Measurements from ENCODE around the gene MINDY4.

The MINDY4 gene

DNA sequence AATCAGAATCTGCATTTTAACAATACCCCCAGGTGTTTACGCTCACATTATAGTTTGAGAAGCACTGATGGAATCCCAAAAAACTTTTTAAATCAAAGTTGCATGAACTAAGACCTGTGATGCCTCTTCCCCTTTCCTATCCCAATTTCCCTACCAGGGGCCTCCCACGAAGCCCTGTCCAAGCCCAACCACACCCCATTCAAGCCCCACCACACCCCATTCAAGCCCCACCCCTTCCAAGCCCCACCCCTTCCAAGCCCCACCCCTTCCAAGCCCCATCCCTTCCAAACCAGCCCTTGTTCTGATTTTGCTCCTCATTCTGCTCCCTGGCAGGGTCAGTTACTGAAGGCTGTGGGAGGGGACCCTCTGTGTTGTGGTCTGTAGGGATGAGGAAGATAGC, 130.6 kb downstream of the MINDY4 start:
- no peak overlapping the region for H3K27ac Mint-ChIP-seq
- no peaks in the 10 kb centered on the region for H3K4me1 Mint-ChIP-seq (ENCODE audit: low read depth)
- H3K27me3 Mint-ChIP-seq, result no peaks in the 10 kb centered on the region

DNA sequence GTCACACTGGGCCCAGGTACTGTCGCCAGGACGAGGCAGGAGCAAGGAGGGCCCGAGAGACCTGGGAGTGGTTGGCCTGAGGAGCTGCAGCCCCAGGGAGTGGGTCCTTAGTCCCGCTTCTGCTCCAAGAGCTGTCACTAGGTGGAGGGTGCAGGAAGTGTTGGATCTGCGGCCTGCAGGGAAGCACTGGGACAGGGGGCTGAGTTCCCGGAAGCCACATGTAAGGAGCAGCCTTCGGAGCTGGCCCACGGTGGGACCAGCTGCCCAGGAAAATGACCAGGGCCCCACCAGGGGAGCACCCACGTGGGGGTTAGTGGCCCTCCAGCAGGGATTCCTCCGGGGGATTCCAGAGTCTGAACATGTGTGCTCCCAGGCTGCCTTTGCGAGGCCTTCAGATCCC, 131.2 kb downstream of the MINDY4 start:
- no peaks in the 10 kb centered on the region for H3K9me3 Mint-ChIP-seq
- H3K27ac Mint-ChIP-seq, result no peak overlapping the region
- H3K27me3 Mint-ChIP-seq, result no peaks in the 10 kb centered on the region
- H3K4me1 Mint-ChIP-seq (ENCODE audit: low read depth), result no peaks in the 10 kb centered on the region
- H3K4me3 Mint-ChIP-seq, result no peak overlapping the region
- H3K36me3 Mint-ChIP-seq (ENCODE audit: low read depth), result no peaks in the 10 kb centered on the region

More for the DNA sequence above, 130.6 kb downstream of the MINDY4 start:
- H3K36me3 Mint-ChIP-seq (ENCODE audit: low read depth), result no peaks in the 10 kb centered on the region
- H3K4me3 Mint-ChIP-seq, result no peak overlapping the region
- no peaks in the 10 kb centered on the region for H3K9me3 Mint-ChIP-seq

DNA sequence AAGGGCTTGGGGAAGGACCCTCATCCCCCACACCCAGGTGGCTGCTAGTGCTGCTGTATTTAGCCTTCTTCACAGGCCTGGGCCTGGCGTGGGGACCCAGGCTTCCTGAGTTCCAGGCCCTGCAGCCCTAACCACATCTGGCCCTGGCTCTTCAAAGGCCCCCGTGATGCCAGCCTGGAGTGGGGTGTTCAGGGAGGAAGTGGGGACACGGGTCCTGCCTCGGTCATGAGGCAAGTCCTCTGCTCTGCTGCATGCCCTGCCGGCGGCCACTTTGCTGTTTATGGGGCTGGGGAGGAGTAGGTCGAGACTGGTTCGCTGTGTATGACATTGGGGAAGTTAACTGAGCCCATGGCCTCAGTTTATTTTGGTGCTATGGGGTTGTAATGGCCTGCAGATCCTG, 131.9 kb downstream of the MINDY4 start:
- no peak overlapping the region for H3K4me3 Mint-ChIP-seq
- H3K9me3 Mint-ChIP-seq, result no peaks in the 10 kb centered on the region
- H3K27me3 Mint-ChIP-seq, result no peaks in the 10 kb centered on the region
- H3K4me1 Mint-ChIP-seq (ENCODE audit: low read depth), result no peaks in the 10 kb centered on the region
- H3K27ac Mint-ChIP-seq, result no peak overlapping the region
- no peaks in the 10 kb centered on the region for H3K36me3 Mint-ChIP-seq (ENCODE audit: low read depth)

DNA sequence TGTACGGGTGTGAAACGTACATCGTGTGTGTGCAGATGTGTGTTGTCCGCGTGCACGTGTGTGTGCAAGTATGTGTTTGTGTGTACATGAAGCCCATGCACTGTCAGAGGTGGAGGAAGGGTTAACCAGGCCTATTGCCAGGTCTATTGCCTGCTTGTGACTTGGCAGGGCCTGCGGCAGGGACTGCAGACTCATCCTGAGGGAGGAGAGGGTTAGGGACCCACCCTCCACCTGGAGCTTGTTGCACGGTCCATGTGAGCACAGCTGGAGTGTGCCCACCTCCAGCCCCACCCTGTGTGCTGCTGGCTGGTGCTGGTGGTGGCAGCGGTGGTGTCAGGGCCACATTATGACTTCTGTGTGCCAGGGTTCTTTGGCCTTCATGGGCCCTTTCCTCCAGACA, 133.3 kb downstream of the MINDY4 start:
- Mint-ChIP-seq H3K27ac (no peak overlapping the region), H3K27me3 (no peaks in the 10 kb centered on the region), H3K9me3 (no peaks in the 10 kb centered on the region), H3K4me3 (no peak overlapping the region), H3K36me3 (ENCODE audit: low read depth) (no peaks in the 10 kb centered on the region), H3K4me1 (ENCODE audit: low read depth) (no peaks in the 10 kb centered on the region)

DNA sequence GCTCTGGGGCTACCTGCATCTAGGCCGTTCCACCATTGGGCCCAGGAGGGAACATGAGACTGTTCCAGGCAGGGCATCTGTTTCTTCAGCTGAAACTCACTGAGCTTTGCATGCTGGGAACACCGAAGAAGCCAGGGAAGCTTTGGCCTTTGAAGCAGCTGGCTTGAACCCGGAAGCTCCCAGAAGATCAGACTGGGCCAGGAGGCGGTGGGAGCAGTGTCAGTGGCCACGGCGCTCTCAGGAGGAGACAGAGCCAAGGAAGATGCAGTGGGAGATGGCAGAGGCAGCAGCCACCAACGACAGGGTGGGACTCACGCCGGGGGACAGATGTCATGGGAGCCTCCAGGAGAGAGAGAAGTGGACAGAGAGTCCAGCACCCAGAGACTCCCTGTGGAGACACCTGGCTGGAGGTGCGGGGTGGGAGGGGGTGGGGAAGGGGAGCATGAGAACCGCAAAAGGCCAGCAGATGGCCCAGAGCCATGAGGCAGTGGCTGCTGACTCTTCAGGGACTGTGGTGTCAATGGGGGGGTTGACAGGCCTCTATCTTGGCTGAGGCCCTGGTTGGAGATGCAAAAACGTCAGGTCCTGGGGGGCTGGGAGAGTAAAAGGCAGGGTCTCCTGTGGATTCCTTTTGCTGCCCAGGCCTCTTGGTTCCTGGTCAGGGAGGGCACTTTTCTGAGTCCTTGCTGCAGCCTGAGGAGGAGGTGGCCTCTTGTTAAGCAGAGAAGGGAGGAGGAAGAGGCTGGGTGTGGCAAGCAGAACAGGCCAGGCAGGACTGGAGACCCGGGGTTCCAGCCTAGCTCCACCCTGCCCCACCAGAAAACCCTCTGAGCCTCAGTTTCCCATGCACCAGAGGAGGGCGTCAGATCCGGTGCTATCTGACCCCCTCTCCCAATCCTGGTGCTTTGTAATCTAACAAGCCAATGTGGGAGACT, 134.1 kb downstream of the MINDY4 start:
- no peaks in the 10 kb centered on the region for H3K36me3 Mint-ChIP-seq (ENCODE audit: low read depth)
- H3K4me1 Mint-ChIP-seq (ENCODE audit: low read depth), result no peaks in the 10 kb centered on the region
- H3K9me3 Mint-ChIP-seq, result no peaks in the 10 kb centered on the region
- H3K27ac Mint-ChIP-seq, result no peak overlapping the region
- H3K4me3 Mint-ChIP-seq, result no peak overlapping the region
- no peaks in the 10 kb centered on the region for H3K27me3 Mint-ChIP-seq

DNA sequence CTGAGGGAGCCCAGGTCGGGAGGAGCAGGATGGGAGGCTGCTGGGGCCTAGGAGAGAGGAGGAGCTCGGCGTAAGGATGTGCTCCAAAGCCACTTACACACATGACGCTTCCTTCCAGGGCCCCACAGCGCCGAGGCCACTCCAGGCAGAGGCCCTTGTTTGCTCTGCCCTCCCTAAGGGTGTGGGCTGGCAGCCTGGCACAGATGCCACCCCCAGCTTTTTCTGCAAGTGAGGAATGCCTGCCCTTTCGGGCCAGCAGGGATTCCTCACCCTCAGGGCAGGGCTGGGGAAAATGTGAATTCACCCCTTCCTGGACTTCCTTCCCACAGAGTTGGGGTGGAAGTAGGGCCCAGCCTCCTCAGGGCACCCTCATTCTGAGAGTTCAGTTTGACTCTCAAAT, 134.8 kb downstream of the MINDY4 start:
- Mint-ChIP-seq H3K36me3 (ENCODE audit: low read depth) (no peaks in the 10 kb centered on the region), H3K4me1 (ENCODE audit: low read depth) (no peaks in the 10 kb centered on the region), H3K27me3 (no peaks in the 10 kb centered on the region), H3K27ac (no peak overlapping the region), H3K4me3 (no peak overlapping the region), H3K9me3 (no peaks in the 10 kb centered on the region)

DNA sequence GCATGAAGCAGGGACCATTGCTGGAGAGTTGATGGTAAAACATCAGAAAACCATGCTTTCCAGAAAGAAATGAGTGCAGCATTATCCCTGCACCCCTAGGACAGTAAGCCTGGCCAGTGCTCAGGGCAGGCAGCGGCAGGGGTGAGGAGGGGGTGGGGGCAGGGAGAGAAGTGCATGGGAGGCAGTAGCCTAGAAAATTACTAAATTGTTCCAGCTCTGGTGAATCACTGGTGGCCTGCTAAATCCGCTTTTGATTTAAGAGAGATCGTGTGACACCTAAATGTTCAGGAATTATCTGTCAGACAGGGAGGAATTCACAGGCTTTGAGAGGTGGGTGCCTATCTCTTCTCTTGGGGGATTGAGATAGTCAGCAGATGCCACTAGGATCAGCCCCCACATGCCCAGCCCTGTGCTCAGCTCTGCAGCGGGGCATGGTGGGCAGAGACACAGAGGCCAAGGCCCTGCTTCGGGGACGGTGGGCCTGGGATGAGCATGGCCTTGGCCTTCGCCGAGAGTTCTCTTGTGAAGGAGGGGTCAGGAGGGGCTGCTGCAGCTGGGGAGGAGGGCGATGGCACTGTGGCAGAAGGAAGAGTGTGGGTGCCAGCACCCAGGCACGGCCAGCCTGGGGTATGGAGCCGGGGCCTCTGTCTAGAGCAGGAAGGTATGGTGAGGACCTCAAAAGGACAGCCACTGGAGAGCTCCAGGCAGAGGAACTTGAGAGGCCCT, 135.5 kb downstream of the MINDY4 start:
- Mint-ChIP-seq H3K4me3 (no peak overlapping the region), H3K27me3 (no peaks in the 10 kb centered on the region), H3K9me3 (no peaks in the 10 kb centered on the region), H3K27ac (no peak overlapping the region), H3K4me1 (ENCODE audit: low read depth) (no peaks in the 10 kb centered on the region), H3K36me3 (ENCODE audit: low read depth) (no peaks in the 10 kb centered on the region)

DNA sequence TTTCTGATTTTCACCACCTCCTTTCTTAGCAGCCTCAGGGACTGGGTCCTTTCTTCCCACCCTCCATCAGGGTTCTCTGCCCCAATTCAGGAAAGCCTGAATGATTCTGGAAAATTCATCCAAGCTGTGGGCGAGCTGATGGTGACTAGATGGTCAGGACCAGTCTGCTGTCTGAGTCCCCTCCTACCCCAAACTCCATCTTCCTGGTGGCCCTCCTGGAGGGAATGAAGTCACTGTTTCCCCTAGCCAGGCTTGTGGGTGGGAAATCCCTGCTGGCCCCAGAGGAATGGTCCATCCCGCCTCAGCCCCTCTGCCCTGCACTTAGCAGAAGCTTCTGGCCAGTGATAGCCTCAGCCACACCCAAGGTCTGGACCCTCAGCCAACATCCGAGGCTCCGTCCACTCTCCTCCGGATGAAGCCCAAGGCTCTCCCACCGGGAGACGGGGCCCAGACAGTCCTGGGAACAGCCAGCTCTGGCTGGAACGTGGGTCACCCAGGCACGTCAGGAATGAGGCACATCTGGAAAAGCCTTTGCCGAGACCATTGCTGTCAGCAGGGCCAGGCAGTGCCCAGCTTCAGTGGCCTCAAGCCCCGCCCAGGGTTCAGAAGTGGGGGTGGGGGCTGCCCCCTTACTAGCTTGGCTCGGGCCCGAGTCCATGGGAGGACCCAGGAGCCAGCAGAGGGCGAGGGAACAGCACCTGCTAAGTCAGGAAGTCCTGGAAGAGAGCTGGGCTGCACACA, 136.5 kb downstream of the MINDY4 start:
- Mint-ChIP-seq H3K27ac (no peak overlapping the region), H3K4me3 (no peak overlapping the region), H3K9me3 (no peaks in the 10 kb centered on the region), H3K4me1 (ENCODE audit: low read depth) (no peaks in the 10 kb centered on the region), H3K27me3 (no peaks in the 10 kb centered on the region), H3K36me3 (ENCODE audit: low read depth) (no peaks in the 10 kb centered on the region)

DNA sequence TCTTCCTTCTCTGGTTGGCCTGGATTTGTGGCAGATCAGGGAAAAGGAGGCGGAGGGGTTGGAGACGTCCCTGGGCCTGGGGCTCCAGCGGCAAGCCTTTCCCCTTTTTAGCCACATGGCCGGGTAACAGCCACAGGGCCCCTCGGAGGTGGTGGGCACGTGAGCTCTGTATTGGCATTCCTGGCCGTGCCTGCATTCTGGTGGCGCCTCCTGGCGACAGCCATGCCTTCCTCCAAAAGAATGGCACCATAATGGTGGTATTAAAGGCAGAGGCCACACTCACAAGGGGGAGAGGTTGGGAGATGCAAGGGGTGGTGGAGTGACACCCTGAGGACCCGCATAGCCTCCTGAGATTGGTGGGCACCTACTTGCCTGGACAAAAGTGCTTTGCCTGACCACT, 137.5 kb downstream of the MINDY4 start:
- H3K4me3 Mint-ChIP-seq, result no peak overlapping the region
- H3K9me3 Mint-ChIP-seq, result no peaks in the 10 kb centered on the region
- no peaks in the 10 kb centered on the region for H3K36me3 Mint-ChIP-seq (ENCODE audit: low read depth)

DNA sequence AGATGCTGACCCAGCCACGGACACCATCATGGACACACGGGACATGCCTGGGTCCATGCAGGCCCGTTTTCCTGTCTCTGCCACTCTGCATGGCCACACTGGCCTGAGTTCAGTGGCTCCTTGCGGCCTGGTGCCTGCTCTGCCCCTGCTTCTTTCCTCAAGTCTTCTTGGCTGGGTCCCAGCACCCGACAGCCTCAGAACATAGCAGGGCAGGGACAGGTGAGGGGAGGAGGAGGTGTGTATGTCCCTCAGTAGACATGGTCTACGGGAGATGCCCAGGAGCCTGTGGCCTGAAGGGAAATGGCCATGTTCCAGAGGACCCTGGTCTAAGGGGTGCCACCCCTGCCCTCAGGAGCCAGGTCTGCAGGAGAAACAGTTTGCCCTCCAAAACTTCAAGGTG, 138.2 kb downstream of the MINDY4 start:
- Mint-ChIP-seq H3K27me3 (no peaks in the 10 kb centered on the region), H3K36me3 (ENCODE audit: low read depth) (no peaks in the 10 kb centered on the region), H3K4me1 (ENCODE audit: low read depth) (no peaks in the 10 kb centered on the region), H3K4me3 (no peak overlapping the region), H3K27ac (no peak overlapping the region), H3K9me3 (no peaks in the 10 kb centered on the region)

More for the DNA sequence above, 137.5 kb downstream of the MINDY4 start:
- Mint-ChIP-seq H3K27me3 (no peaks in the 10 kb centered on the region), H3K27ac (no peak overlapping the region), H3K4me1 (ENCODE audit: low read depth) (no peaks in the 10 kb centered on the region)

DNA sequence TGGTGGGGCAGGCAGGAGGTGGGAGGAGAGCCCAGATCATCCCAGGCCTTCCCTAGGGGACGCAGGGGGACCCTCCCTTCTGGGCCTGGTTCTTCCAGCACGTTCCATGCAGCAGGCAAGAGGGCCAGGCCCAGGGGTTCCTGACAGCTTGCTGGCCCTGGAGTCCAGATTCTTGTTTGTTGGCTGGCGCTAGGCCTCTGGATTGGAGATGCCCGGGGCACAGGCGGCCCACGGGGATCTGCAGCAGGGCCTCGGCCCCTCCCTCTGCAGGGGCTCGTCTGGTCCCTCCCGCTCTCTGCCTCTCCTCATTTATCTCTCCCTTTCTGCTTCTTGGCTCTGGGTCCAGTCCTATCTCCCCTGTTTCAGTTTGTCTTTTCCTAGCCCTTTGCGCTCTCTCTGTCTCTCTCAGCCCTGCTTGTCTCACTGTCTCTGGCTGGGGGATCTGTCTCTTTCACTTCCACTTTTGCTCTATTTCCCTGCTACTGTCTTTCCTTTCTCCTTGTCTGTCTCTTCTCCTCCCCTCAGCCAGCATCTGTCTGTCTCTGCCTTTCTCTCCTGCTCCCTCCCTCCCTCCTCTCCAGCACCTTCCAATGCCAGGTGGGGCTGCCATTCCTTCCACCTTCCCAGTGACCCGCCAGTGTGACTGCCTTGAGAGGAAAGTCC, 139.3 kb downstream of the MINDY4 start:
- Mint-ChIP-seq H3K9me3 (no peaks in the 10 kb centered on the region), H3K27me3 (no peaks in the 10 kb centered on the region), H3K4me3 (no peak overlapping the region), H3K36me3 (ENCODE audit: low read depth) (no peaks in the 10 kb centered on the region), H3K4me1 (ENCODE audit: low read depth) (no peaks in the 10 kb centered on the region), H3K27ac (no peak overlapping the region)

DNA sequence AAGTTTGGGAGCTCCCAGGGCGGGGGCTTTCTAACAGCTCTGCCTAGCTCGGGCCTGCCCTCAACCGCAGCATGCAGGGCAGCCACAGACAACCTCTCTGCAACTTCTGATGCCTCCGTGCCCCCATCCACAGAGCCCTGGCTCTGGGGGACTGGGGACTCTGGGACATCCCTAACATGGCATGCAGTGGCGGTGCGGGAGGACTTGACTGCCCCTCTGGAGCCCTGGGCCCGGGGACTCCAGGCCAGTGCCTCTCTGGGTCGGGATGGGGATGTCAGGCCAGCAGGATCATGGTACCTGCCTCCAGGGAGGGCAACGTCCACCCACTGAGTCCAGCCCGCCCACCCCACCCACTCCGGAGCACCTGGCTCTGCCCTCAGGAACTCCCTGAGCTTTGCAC, 139.9 kb downstream of the MINDY4 start:
- Mint-ChIP-seq H3K27ac (no peak overlapping the region), H3K4me1 (ENCODE audit: low read depth) (no peaks in the 10 kb centered on the region), H3K27me3 (no peaks in the 10 kb centered on the region), H3K36me3 (ENCODE audit: low read depth) (no peaks in the 10 kb centered on the region), H3K9me3 (no peaks in the 10 kb centered on the region), H3K4me3 (no peak overlapping the region)

DNA sequence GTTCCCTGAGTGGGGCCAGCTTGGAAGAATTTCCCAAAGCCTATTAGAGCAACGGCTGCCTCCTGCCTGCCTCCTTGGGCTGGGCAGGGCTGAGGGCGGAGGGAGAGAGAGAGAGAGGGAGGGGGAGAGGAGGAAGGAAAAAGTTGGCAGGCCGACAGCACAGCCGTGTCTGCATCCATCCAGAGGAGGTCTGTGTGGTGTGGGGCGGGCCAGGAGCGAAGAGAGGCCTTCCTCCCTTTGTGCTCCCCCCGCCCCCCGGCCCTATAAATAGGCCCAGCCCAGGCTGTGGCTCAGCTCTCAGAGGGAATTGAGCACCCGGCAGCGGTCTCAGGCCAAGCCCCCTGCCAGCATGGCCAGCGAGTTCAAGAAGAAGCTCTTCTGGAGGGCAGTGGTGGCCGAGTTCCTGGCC, 140.3 kb downstream of the MINDY4 start, which contains the start of gene AQP1:
Gene AQP1, plus strand, starts transcription at position 293 of the 409 bp plus-strand sequence. Its CDS starts 57 bp downstream, at position 350.
- Mint-ChIP-seq H3K4me3 (no peak within 1 kb of the TSS), H3K27me3 (no peaks in the 10 kb centered on the region), H3K27ac (no peak within 1 kb of the TSS), H3K36me3 (ENCODE audit: low read depth) (no peaks in the 10 kb centered on the region), H3K9me3 (no peaks in the 10 kb centered on the region), H3K4me1 (ENCODE audit: low read depth) (no peaks in the 10 kb centered on the region)

DNA sequence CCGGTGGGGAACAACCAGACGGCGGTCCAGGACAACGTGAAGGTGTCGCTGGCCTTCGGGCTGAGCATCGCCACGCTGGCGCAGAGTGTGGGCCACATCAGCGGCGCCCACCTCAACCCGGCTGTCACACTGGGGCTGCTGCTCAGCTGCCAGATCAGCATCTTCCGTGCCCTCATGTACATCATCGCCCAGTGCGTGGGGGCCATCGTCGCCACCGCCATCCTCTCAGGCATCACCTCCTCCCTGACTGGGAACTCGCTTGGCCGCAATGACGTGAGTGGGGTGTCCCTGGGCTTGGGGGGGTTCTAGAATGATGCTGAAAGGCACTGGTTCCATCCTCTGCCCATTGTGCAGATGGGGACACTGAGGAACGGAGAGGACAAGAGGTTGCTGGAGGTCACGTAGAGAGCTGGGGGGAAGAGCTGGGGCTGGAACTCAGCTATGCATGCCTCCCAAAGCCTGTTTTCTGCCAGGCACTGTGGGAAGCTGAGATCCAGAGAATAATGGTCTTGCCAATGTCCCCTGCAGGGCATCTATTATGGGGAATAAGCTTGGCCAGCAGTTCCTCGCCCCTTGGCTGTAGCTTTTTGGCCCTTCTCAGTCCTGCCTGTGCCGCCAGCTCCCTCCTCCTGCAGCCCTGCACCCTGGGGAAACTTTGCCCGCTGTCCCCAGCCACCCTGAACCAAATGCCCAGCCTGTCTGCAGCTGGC, 141.0 kb downstream of the MINDY4 start:
- no peaks in the 10 kb centered on the region for H3K36me3 Mint-ChIP-seq (ENCODE audit: low read depth)
- H3K27ac Mint-ChIP-seq, result no peak overlapping the region
- no peaks in the 10 kb centered on the region for H3K4me1 Mint-ChIP-seq (ENCODE audit: low read depth)
- no peaks in the 10 kb centered on the region for H3K9me3 Mint-ChIP-seq
- H3K27me3 Mint-ChIP-seq, result no peaks in the 10 kb centered on the region
- H3K4me3 Mint-ChIP-seq, result no peak overlapping the region

Data from stimulated activated naive CD8-positive, alpha-beta T cell treated with anti-CD3 and anti-CD28 coated beads, Interleukin-15, Interleukin-2, amounts not matched to agents 100 ng/mL and 50 ng/mL, for 24 hours (primary cell).